ENCODE data around the gene TEAD4.

The TEAD4 gene

GRCh38 chr12:3085341-3086139 lies 126.3 kb downstream of the TEAD4 start:
- DNase-seq (ENCODE audit: extremely low read depth, low read depth), result no peak

GRCh38 chr12:3086211-3086610 lies 127.0 kb downstream of the TEAD4 start:
- no peak for DNase-seq (ENCODE audit: extremely low read depth, low read depth)
- no peak for TF ChIP-seq CTCF (IDR thresholded peaks at IDR 0.05; ENCODE audit: low read depth, low read length)

More at GRCh38 chr12:3085341-3086139, 126.3 kb downstream of the TEAD4 start:
- no peak for TF ChIP-seq CTCF (IDR thresholded peaks at IDR 0.05; ENCODE audit: low read depth, low read length)

- no peak for DNase-seq (ENCODE audit: extremely low read depth, low read depth)
- no peak for TF ChIP-seq CTCF (IDR thresholded peaks at IDR 0.05; ENCODE audit: low read depth, low read length)
These were observed 127.6 kb downstream of the TEAD4 start for GRCh38 chr12:3086729-3087323.

GRCh38 chr12:3087758-3088650 lies 128.8 kb downstream of the TEAD4 start:
- no peak for TF ChIP-seq CTCF (IDR thresholded peaks at IDR 0.05; ENCODE audit: low read depth, low read length)
- DNase-seq (ENCODE audit: extremely low read depth, low read depth), result no peak

- no peak for TF ChIP-seq CTCF (IDR thresholded peaks at IDR 0.05; ENCODE audit: low read depth, low read length)
- DNase-seq (ENCODE audit: extremely low read depth, low read depth), result no peak
These were observed 130.4 kb downstream of the TEAD4 start for GRCh38 chr12:3089588-3089987.

All from AG09319 (cell line).